GM12865 (cell line): ENCODE measurements around the gene KPNA6.
"Not testable (repeated sequence)": the region's sequence is repeated elsewhere in the genome, so short reads cannot be mapped to it uniquely, and the experiment has no call there.

Experiments
- DNase-seq: peaks from one replicate; pipeline ENCODE4 v3.0.0; 2010; ENCODE audit warnings: low read depth
- H3K4me3 ChIP-seq: 2 replicates; pipeline ENCODE4 v1.5.1; 2011; ENCODE audit warnings: mild to moderate bottlenecking, low read depth, low read length, control low read depth
- TF ChIP-seq, protein P1 (sequence below): IDR thresholded peaks from 2 replicates; pipeline ENCODE4 v1.5.1; 2011; ENCODE audit warnings: low read length, control low read depth, low read depth, inconsistent platforms; ENCODE audit not compliant: insufficient read depth; ENCODE audit errors: missing control alignments

Gene KPNA6

DNA sequence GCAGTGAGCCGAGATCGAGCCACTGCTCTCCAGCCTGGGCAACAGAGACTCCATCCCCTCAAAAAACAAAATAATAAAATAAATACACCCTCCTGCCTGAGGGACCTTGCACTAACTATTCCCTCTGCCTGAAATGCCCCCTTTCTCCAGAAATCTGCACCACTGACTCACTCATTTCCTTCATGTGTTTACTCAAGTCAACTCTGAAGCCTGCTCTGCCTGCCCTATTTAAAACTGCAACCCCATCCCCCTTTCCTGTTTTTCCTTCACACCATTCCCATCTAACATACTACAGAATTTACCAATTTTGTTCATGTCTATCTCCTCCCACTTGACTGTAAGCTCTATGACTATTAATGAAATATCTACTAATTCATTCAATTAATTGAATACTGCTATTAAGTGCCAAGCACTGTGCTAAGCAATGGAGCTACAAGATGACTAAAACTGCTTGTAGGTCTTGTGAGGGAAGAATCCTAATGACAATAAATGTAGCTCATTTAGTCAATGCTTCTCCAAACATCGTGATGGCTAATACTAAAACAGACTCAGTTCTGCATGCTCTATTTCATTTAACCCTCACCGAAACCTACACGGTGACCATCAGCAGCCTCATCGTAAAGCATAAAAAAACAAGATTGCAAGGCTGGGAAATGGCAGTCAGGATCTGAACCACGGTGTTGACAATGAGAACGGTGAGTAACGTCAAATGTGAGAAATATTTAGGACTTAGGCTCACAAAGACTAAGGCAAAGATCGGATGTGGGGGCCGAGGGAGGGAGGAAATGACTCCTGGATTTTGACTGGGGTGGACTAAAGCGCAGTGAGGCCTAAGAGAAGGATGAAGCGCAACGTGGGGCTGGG lies 35.9 kb upstream of the KPNA6 start:
- TF ChIP-seq, protein P1, sequence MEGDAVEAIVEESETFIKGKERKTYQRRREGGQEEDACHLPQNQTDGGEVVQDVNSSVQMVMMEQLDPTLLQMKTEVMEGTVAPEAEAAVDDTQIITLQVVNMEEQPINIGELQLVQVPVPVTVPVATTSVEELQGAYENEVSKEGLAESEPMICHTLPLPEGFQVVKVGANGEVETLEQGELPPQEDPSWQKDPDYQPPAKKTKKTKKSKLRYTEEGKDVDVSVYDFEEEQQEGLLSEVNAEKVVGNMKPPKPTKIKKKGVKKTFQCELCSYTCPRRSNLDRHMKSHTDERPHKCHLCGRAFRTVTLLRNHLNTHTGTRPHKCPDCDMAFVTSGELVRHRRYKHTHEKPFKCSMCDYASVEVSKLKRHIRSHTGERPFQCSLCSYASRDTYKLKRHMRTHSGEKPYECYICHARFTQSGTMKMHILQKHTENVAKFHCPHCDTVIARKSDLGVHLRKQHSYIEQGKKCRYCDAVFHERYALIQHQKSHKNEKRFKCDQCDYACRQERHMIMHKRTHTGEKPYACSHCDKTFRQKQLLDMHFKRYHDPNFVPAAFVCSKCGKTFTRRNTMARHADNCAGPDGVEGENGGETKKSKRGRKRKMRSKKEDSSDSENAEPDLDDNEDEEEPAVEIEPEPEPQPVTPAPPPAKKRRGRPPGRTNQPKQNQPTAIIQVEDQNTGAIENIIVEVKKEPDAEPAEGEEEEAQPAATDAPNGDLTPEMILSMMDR = no peak
- peak overlapping the region; percentile 68 for H3K4me3 ChIP-seq
- DNase-seq = no peak

DNA sequence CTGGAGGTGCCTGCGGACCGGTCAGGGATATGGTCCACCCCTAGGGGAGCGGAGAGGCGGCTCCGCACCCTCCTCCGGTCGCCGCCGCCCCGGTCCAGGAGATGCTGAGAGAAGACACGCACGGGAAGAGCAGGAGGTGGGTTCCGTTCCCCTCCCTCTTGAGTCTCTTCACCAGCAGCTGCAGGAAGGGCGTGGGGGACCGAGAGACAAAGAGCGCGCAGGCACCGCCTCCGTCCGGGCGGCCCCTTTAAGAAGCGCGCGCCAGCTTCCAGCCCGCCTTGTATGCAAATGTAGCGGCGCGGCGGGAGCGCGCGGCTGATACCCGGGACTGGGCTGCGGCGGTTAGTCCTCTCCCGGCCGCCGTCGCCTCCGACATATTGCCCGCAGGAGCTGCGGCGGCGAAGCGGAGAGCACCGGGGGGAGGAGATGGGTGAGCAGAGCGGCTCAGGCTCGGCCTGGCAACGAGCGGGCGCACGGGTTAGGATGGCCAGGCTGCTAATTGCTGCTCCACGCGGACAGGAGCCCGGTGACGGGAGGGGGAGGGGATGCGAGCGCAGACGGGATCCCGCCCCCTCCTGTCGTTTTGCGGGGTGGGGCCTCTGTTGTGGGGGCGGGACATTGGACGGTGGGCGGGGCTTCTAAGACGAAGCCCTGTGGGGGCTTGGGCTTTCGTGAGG lies 35.1 kb upstream of the KPNA6 start, which contains the start of gene TMEM39B:
TSS of gene TMEM39B (plus strand) at position 318 of the 677 bp plus-strand sequence. CDS start at position 427, 109 bp downstream.
- TF ChIP-seq, protein P1 = no peak
- DNase-seq = peak; percentile 98

DNA sequence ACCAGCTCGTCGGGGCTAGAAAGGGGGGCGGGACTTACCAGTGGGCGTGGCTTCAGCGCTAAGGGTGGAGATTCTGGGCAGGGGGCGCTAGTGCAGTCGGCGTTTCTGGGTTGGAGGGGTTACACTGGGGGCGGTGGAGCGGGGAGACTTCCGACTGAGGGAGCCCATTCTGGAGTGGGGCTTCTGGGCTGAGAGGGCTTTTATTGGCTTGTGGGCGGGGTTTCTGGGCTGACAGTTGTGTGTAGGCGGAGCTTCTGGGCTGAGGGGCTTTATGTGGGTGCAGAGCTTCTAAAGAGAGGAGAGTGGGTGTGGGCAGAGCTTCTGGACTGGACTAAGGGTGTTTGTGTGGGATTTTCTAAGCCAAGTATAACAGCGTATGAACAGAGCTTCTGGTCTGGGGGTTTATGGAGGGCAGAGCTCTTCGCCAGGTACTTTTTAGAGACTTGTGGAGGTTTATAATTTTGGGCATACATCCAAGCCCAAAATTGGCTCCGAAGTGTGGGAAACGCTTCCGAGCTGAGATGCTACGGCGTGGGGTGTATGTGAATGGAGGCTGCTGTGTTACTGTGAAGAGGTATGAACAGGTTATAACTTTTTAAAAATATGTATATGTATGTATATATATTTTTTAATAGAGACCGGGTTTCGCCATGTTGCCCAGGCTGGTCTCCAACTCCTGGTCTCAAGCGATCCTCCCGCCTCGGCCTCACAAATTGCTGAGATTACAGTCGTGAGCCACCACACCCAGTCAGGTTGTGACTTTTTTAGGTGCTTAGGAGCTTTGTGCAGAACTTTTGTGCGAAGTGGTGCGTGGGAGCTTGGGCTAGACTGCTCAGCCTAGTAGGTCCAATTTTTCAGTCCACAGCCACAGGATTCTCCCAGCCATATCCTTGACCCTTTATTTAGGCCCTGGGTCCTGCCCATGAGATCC lies 34.3 kb upstream of the KPNA6 start:
- H3K4me3 ChIP-seq = peak overlapping the region; percentile 68
- no peak for DNase-seq
- TF ChIP-seq, protein P1 = peak; percentile 8

More for the DNA sequence above, 35.1 kb upstream of the KPNA6 start, which contains the start of gene TMEM39B:
- H3K4me3 ChIP-seq = peak within 1 kb of the TSS; percentile 68

DNA sequence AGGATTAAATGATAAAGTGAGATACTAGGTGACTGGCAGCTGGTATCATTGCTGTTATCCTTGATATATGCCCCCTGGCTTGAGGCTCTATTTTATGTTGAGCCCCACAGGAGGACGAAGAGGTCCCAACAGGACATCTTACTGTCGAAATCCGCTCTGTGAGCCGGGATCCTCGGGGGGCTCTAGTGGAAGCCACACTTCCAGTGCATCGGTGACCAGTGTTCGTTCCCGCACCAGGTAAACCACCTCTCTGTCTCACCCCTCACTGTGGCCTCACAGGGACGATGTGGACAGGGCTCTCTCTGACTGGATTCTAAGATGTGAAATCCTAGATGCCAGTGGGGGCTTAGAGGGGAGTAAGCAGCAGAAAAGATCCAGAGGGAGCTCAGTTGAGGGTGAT lies 33.0 kb upstream of the KPNA6 start:
- TF ChIP-seq, protein P1 = no peak
- no peak overlapping the region for H3K4me3 ChIP-seq
- DNase-seq = no peak

DNA sequence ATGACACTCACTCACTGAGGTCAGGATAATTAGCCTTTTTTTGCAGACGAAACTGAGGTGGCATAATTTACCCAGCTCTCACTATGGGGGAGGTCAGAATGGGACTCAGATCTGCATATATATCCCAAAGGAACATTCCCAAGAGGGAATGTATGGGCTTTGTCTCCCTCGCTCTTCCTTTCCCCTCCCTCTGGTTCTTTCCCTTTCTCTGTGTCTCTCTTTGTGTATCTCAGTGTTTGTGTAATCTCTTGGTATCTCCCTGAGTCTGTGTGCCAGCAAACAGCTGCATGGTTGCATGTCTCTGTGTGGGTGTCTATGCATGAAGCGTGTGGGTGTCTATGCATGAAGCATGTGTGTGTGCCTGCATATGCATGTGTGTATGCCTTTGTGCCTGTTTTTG lies 30.4 kb upstream of the KPNA6 start:
- DNase-seq = no peak
- no peak overlapping the region for H3K4me3 ChIP-seq
- TF ChIP-seq, protein P1 = no peak

DNA sequence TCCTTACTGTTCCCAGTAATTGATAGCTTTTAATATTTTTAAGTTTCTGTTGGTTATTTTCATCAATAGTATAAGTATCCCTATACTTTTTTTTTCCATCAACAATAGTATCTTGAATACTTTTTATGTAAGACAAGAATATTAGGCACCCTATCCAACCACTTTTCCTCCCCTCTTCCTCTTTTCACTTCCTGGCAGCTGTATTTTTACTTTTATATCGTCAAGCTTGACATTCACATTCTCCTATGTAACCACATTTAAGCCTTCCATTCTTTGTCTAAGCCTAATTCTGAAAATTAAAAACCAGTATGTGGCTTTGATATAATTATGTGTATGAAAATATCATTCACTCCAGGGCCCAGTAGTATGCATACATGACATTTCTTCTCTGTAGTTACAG lies 25.8 kb upstream of the KPNA6 start:
- no peak for DNase-seq
- TF ChIP-seq, protein P1 = no peak
- H3K4me3 ChIP-seq = no peak overlapping the region

DNA sequence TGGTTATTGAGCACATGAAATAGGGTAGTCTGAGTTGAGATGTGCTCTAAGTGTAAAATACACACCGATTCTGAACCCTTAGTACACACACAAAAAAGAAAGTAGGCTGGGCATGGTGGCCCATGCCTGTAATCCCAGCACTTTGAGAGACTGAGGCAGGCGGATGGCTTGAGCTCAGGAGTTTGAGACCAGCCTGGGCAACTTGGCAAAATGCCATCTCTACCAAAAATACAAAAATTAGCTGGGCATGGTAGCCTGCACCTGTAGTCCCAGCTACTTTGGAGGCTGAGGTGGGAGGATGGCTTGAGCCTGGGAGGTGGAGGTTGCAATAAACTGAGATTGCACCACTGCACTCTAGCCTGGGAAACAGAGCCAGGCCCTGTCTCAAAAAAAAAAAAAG lies 21.5 kb upstream of the KPNA6 start:
- not testable (repeated sequence) for H3K4me3 ChIP-seq, DNase-seq
